HS-5 (cell line): ENCODE results near the gene AFAP1L2.

Experiments
- DNase-seq: peaks from one replicate; pipeline ENCODE4 v3.0.0-alpha.2; 2012; ENCODE audit warnings: low read depth

Gene AFAP1L2

DNA sequence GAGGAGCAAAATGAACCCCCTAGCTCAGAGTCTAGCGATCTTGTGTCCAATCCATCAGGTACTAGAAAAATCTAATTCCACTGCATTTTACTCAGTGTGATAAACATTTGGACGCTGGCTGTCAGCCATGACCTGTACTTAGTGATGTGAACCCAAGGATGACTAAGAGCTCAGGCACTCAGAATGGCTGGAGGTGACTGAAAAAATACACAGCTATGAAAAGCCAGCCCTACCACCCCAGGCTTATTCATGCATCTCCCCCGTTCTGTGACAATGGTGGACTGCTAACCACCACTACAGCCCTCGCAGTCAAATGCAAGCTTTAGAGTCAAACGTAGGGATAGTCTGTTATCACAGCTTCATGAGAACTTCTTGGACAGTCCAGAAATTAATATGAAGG is 14.9 kb downstream of the AFAP1L2 start:
- peak; percentile 42 for DNase-seq

DNA sequence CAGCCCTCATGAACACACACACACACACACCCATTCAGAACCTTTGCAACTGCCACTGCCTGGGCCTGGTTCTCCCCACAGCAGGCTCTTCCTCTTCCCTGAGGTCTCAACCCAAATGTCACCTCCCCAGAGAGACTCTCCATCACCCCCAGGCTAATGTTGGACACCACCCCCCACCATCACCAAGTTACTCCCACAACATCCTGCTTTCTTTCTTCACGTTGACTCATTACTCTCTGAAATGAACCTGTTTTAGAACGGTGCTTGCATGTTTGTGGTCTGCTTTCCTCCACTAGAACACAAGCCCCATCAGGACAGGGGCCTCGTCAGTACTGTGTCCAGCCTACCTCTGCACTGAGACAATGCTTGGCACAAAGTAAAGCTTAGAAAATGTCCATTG is 16.0 kb downstream of the AFAP1L2 start:
- no peak for DNase-seq

DNA sequence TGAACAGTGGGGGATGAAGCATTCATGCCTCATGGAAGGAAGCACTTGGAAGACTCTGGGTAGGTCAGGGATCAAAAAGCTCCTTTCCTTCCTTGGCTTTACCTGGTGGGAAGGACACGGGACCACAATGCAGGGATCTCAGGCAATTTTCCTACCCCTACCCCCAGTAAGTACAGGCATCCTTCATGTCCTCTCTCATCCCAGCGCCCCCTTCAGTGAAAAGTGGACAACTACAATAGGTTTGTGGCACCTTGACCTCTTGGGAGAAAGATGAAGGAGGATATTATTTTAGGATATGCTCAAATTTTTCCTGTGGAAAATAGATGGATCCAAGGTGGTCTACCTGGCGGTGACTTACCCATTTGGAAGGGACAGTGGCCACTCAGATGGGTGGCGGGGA is 16.5 kb downstream of the AFAP1L2 start:
- DNase-seq, result no peak

DNA sequence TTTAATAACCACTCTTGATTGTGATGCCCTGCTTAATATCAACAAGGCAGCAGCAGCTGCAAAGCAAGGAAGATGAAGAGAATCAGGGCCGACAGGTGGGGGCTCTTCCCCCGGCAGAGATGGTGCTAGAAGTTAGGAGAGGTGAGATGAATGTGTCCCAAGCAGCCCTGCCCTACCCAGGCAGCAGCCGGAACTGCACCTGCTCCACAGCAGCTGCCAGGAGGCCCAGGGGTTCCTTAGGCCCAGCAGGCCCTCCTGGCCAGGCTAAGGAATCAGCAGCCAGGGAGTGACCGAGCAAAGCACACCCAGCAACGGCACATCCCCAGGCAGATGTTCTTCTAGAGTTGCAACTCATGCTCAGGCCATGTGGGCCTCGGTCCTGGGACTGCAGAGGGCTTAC is 17.9 kb downstream of the AFAP1L2 start:
- DNase-seq, result no peak

DNA sequence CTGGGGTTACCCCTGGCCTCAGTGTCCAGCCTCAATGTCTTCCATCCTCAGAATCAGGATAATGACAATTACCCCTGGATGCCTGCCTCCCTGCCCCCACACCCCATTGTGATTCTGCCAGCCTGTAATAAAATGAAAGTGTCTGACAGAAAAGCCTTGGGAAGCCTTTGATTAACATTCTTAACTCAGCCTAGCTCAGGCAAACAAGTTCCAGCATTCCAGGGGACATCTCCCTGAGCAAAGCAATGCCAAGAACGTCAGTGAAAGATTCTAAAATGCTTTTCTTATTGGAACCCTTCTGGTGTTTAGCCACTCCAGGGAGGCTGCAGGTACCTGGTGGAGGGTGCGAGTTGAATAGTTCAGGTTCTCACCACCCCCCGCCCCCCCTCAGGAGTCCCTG is 18.7 kb downstream of the AFAP1L2 start:
- DNase-seq, result no peak

DNA sequence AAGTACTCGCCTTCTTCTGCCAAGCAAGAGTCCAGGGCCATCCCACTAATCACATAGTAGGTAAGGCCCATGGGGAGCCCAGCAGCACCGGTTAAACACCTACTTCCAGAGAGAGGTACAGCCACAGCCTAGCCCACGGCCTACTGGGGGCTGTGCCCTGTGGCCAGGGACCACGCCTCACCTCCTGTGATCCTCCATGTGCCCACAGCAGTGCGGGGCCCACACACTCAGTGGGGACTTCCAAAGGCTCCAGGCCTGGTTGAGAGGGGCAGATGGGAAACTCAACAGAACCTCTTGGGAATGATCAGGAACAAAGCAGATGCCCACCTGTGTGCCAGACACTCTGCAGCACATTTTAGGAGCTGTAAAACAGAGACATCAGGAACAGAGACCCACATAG is 19.7 kb downstream of the AFAP1L2 start:
- no peak for DNase-seq

DNA sequence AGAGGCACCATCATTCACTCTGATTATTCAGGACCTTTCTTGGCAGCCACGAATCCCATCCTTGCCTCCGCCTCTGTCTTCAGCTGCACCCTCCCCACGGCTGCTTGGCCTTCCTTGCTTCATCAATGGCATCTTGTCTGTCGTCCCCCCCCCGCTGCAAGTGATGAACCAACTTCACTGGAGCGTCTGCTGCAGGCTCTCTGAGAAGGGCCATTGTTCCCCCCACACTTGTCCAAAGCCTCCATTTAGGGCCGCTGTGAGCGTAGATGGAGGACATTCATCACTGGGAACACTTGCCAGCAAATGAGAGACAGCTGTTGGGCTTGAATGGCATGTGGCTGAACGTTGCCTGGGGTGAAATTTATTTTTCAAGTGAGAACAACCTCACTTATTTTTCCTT is 20.1 kb downstream of the AFAP1L2 start:
- DNase-seq, result no peak

DNA sequence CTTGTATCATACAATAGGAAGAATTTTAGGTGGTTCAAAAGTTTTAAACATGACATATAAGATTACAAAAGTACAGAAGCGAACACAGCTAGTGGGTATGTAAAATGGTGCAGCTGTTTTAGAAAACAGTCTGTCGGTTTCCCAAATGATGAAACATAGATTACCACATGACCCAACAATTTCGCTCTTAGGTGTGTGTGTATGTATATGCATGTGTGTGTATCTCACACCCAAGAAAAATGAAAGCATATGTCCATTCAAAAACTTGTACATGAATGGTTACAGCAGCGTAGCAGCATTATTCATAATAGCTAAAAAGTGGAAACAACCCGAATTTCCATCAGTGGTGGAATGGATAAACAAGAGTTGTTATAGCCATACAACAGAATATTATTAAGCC is 23.5 kb downstream of the AFAP1L2 start:
- DNase-seq, result no peak

DNA sequence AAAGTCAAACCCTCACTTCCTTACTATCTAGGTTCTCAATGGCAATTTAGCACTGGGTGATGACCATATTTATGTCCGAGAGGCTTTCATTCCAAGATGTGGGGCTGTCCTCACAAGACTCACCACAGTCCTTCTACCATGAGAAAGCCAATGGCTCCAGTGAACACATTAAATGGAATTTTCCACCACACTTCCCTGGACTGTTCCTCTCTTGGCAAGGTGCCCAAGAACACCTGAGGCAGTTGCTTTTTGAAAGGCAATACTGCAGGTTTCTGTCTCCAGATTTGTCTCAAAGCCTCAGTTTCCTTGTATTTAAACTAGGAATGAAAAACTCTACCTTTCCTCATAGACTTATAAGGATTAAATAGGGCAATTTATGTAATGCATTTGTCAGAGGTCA is 24.2 kb downstream of the AFAP1L2 start:
- no peak for DNase-seq

DNA sequence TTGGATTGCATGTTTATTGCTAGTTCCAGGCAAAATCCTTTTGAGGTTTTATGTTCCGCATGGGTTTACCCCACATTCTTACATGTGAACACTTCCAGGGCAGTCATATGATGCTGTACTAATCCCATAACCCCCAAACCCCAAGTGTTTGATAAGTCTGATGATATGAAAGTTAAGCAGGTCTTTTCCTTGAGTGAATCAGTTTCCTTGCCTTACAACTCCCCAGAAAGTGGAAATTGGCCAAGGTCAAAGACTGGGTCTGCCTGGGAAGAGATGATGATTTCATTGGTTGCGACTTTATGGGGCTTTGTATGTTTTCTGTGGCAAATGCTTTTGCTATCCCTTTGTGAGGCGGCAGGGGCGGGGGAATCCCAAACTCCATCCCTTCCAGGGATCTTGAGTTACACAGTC is 24.7 kb downstream of the AFAP1L2 start:
- DNase-seq, result no peak

DNA sequence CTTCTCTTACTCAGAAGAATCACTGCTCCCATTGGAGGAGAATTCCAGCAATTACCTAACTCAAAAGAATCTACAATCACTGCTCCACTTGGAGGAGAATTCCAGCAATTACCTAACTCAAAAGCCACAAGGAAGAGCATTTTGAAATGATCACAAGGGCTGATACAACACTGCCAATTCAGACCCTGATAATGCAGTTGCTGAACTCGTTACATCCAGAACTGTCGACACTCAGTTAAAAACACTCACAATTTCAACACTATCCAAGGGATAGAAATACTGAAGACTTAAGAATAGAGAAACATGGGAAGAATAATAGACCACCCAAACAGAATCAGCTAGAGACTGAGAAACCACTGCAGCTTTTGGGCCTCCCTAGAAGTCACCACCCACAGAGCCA is 27.8 kb downstream of the AFAP1L2 start:
- no peak for DNase-seq

DNA sequence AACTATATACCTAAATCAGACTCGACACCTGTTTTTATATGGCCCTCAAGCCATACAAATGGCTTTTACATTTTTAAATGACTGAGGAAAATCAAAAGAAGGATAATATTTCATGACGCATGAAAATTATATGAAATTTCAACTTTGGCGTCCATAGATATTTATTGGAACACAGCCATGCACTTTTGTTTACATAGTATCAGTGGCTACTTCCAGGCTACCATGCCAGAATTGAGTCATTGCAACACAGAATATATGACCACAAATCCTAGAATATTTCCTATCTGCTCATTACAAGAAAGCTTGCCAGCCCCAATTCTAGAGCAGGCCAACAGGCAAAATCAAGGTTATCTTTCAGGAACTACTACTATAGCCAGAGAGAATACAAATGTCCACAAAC is 29.3 kb downstream of the AFAP1L2 start:
- no peak for DNase-seq

DNA sequence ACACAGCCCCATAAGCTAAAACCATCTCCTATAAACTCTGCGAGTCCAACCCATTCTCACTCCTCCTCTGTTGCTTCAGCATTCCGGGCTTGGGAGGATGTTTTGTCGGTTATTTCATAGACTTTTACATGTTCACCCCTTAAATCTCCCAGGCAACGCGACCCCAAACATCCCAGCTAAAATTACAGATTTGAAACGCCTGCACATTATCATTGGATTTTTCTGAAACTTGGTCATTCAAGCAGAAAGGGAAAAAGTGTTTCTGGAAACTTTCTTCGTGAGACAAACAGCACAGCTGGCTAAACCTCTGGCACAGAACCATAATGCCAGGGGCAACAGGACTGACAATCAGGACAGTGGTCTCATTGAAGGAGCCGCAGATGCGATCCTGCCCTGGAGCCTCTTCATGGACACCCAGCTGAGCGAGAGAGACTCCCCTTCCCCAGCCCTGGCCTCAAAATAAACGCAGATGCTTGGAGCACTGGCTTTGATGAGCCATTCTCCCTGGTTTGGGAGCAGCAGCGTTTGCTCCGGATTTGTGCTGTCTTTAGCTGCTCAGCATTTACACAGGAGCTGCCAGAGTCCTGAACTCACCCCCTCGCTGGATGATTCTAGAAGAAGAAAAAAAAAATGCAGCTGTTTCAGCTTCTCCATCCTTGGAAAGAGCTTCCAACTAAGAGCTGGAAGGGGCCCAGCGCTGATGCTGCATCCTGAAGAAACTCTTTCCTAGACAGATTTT is 30.1 kb downstream of the AFAP1L2 start:
- DNase-seq, result no peak

DNA sequence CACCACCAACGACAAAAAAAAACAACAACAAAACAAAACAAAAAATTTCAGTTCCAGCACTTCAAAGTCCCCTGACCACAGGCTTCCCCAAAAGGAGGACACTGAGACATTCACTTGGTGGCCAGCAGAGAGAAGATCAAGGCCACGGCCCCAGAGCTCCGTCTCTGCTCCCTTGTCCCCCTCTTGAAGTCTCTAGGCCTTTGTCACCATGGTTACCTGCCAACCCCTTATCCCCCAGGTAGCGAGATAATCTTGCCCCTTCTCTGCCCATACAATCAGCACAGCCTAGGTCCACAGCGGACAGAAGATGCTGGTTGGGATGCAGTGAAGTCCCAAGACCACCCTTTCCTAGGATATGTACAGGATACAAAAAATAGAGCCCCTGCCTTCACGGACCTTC is 30.7 kb downstream of the AFAP1L2 start:
- no peak for DNase-seq

DNA sequence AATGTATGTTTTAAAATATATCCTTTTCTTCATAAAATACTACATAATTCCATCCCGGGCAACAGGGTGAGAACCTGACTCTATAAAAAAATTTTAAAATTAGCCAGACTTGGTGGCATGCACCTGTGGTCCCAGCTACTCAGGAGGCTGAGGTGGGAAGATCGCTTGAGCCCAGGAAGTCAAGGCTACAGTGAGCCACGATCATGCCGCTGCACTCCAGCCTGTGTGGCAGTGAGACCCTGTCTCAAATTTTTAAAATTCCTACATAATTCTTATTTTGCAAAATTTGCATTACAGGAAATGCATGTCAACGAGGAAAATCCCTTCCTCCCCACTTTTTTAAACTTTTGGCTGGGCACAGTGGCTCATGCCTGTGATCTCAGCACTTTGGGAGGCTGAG is 31.3 kb downstream of the AFAP1L2 start:
- no peak for DNase-seq

DNA sequence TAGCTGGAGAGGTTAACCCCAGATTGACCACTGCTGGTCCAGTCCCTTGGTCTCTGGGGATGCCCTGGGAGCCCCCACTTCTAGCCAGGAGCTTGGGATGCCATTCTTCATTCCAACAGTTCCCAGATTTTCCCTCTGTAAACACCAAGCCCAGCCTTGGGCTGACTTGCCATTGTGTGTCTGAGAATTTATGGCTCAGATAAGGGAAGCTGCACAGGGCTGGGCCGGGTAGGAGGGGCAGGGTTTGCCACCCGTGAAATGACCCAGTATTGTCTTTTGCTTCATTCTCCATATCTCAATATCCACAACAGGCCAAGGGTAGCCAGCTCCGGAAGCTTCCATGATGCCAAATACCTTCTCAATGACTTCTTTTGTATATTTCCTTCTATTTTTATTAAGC is 32.1 kb downstream of the AFAP1L2 start:
- no peak for DNase-seq

DNA sequence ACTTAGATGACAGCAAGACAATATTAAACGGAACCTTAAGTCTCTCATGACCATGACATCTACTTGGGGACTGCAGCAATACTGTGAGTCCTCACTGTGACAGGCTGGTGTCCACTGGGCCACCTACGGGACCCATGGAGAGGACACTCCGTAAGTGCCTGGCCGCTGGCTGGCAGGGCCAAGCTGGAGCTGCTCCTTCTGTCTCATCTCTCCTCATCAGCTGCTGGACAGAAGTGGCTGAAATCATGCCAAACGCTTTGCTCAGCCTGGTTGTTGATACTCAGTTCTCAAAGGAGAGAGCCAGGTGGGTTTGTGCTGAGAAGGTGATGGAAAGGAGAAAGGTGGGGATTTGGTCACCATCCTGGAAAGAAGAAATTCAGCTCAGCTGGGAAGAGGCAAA is 33.3 kb downstream of the AFAP1L2 start:
- no peak for DNase-seq

DNA sequence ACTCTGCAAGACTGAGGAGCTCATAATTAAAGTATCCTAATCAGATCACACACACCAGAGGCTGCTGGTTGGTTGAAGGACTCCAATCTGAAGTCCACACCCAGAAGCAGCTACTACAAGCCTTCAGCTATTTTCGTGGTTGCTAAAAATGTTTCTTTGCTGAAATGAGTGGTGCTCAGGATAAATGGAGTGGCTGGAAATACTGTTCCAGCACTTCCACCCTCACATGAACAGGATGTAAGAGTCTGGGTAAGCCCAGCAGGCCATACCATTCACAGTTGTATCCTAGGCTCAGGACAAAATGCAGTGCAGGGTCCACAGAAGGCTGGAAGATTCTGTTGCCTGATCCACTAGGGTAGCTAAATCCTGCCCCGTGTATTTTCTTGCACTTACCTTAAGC is 34.1 kb downstream of the AFAP1L2 start:
- DNase-seq, result no peak

DNA sequence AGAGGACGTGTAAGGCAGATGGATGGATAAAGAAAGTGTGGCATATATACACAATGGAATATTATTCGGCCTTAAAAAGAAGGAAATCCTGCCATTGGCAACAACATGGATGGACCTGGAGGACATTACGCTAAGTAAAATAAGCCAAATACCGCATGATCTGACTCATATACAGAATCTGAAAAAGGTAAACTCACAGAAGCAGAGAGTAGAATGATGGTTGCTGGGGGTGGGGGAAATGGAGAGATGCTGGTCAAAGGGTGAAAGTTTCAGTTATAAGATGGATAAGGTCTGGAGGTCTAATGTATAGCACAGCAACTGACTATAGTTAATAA is 36.3 kb downstream of the AFAP1L2 start:
- no peak for DNase-seq

DNA sequence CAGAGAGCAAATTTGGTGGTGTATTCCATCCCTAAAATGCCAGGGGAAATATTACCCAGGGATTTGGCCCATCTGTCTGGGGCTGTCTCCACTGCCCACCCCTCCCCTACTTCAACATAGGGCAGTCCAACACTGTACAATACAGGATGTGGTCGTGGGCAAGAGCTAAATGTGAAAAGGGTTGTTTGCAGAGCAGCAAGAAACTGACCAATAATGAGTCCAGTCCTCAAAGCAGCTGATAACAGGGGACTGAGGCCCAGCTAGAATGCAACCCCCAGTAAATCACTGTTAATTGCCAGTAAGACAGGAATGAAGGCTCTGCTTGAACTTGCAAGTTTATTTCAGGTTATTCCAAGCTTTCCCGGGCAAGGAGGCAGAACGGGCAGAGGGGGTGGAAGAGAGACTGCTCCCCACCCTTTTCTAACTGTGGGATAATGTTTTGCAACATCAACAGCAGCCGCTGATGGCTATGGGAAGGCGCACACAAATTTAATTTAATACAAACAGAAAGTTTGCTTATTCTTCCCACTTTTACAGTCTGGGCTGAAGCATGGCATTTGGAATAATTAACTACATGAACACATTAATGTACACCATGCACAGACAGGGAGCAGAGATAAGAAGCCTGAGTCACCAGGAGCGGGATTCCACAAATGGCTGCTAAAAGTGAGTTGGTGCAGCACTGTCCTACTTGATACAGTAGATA is 36.8 kb downstream of the AFAP1L2 start:
- no peak for DNase-seq

DNA sequence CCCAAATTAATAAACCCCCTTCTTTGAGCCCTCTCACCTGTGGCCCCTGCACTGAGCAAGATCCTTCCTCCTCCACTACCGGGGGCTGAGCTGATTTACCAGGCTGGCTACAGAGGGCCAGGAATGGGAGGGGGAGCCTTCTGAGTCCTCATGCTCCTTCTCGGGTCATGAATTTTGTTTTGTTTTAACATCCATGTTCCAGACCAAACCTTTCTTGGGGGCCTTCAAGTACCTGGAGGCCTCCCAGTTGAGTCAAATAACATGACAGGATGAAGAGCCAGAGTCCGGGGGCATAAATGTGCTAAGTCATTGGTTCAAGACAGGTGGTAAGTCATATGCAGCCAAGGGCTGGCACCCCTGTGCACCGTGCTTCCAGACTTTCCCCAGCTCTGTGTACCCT is 39.6 kb downstream of the AFAP1L2 start:
- no peak for DNase-seq

DNA sequence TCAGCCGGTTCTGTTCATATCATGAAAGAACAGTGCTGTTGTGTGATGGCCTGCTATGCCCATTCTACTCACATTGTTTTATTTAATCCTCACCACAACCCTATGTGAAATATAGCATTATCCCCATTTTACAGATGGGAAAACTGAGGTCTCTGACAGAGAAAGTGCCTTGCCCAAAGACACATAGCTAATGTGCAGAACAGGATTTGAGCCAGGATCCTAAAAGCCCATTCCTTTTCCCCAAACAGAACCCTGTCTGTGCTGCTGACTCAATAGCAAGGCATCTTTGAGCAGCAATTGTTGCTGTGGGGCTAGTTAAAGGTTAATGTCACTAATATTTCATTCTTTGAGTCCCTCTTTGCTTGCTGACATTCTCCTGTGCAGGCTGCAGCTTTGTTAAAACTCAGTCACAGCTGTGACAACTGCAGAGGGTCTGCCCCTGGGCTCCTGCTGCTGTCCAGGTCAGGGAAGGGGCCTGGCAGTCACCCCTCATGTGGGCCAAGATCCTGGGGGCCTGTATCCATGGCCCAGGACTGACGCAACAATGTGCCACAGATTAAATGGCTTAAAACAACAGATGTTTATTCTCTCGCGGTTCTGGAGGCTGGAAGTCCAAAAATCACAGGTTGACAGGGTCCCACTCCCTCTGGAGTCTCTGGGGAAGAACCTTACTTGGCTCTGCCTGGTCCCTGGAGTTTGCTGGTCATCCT is 40.4 kb downstream of the AFAP1L2 start:
- DNase-seq, result no peak

DNA sequence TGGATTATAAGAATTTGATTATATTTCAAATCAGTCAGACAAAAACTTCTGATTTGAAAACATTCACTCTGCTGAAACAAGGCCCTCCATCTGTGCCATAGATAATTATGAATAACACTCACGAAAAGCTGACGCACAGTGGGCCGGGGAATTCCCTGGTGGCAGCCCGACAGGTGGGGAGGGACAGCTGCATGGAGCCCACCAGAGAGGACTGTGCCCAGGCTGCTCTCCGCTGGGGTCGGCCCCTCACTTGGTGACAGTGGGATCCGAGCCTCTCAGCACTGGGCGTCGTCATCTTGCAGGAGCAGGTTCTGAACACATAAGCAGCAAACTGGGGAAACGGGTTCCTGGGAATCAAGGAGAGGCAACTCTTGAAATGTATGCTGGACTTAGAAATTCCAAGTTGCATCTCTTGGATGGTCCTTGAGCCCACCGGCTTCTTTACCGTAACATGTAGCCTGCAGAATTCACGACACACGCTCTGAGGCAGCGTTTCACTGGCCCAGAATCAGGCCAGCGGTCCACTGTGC is 41.4 kb downstream of the AFAP1L2 start:
- DNase-seq, result no peak
